Retinal pigment epithelial cell (primary cell): Measurements from ENCODE around the gene NR6A1.

Experiments
- DNase-seq: peaks from one replicate; pipeline ENCODE4 v3.0.0-alpha.2; 2010; ENCODE audit warnings: low read depth
- H3K4me3 ChIP-seq: 2 replicates; pipeline ENCODE4 v1.5.1; 2011; ENCODE audit warnings: mild to moderate bottlenecking, low read length, control low read depth, moderate library complexity
- CTCF ChIP-seq: conservative IDR thresholded peaks from 2 replicates; pipeline ENCODE4 v1.5.1; 2011; ENCODE audit warnings: low read depth, low read length, control low read depth, inconsistent platforms

NR6A1 gene

GRCh38 chr9:124781967-124782660 lies 11.0 kb upstream of the NR6A1 start:
- DNase-seq: no peak
- no peak for TF ChIP-seq CTCF
- no peak overlapping the region for H3K4me3 ChIP-seq

GRCh38 chr9:124780757-124781151 lies 9.6 kb upstream of the NR6A1 start:
- no peak overlapping the region for H3K4me3 ChIP-seq
- no peak for TF ChIP-seq CTCF
- no peak for DNase-seq

- no peak overlapping the region for H3K4me3 ChIP-seq
- no peak for DNase-seq
- no peak for TF ChIP-seq CTCF
Measured at GRCh38 chr9:124780060-124780756, 9.1 kb upstream of the NR6A1 start.

- DNase-seq: peak; percentile 36
Measured at GRCh38 chr9:124779368-124780059, 8.4 kb upstream of the NR6A1 start.

GRCh38 chr9:124778575-124779367 lies 7.7 kb upstream of the NR6A1 start:
- H3K4me3 ChIP-seq: no peak overlapping the region
- no peak for DNase-seq
- TF ChIP-seq CTCF: no peak

More at GRCh38 chr9:124779368-124780059, 8.4 kb upstream of the NR6A1 start:
- TF ChIP-seq CTCF: no peak
- H3K4me3 ChIP-seq: no peak overlapping the region

- DNase-seq: no peak
- TF ChIP-seq CTCF: peak; percentile 44
- H3K4me3 ChIP-seq: peak within 1 kb of the TSS; percentile 33
Measured at GRCh38 chr9:124776954-124777648, 6.0 kb upstream of the NR6A1 start, which contains the start of gene OLFML2A. Gene OLFML2A (plus strand): TSS chr9:124777133. CDS start chr9:124777271, 138 bp downstream.
